Kidney glomerular epithelial cell (primary cell): ENCODE results near the gene ACCSL.

ENCODE experiments used
- DNase-seq: peaks from one replicate; lab custom pipeline; 2025; lab: John Stamatoyannopoulos, UW

Gene ACCSL

DNA sequence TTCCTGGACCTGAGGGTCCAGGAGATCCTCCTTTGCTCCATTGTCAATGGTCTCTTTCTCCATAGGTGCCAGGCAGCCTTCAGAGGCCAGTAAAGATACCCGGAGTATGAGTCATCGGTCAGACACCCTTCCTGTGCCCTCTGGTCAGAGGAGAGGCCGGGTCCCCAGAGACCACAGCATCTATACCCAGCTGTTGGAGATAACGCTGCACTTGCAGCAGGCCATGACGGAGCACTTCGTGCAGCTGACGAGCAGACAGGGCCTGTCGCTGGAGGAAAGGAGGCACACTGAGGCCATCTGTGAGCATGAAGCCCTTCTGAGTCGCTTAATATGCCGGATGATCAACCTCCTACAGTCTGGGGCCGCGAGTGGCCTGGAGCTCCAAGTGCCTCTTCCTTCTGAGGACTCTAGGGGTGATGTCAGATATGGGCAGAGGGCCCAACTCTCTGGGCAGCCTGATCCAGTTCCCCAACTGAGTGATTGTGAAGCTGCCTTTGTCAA lies at the start of gene ACCSL:
TSS of gene ACCSL (plus strand) at position 51 of the 501 bp plus-strand sequence. CDS start at position 107, 56 bp downstream.
- no peak for DNase-seq

- no peak for DNase-seq
These were observed 49.5 kb upstream of the ACCSL start for GRCh38 chr11:43998308-43998707.

- no peak for DNase-seq
These were observed 47.0 kb upstream of the ACCSL start for GRCh38 chr11:44000731-44001130.

DNA sequence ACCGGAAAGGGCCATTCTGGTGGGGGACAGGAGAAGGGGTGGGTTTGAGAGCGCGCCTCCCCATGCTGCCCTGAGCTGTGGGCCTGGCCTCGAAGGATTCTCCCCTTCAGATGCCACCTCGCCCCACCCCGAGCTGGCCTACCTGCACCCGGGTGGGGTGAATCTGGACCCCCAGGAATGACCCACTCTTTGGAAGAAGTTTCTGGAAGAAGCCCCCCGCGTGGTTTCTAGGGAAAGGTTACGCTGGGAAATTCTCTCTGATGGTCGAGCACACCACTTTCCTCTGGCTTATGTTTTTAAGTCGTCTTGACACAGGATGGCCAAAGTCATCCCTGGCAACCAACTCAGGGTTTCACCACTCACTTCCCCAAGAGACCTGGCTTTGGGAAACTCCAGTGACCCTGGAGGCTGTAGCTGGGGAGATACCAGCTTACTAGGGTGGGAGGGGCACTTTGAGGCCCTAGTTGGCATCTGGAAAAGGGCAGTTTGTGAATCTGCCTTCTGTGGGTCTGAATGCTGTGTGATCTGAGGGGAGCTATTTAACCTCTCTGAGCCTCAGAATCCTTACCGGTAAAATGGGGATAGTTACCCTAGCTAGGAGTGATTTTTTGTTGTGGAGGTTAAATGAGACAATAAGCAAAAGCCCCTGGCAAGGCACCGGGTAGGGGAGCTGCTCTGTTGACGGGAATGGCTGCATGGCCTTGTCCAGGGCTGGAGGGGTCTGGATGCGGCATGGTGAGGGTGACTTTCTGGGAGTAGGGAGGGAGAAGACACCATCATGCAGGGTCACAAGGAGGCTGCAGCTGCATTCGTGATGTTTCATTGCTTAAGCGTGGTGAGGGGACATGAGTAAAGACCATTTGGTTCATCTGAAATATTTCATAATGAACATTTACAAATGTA lies 45.3 kb upstream of the ACCSL start:
- DNase-seq = no peak

- DNase-seq = no peak
These were observed 43.9 kb upstream of the ACCSL start for GRCh38 chr11:44003736-44004451.

DNA sequence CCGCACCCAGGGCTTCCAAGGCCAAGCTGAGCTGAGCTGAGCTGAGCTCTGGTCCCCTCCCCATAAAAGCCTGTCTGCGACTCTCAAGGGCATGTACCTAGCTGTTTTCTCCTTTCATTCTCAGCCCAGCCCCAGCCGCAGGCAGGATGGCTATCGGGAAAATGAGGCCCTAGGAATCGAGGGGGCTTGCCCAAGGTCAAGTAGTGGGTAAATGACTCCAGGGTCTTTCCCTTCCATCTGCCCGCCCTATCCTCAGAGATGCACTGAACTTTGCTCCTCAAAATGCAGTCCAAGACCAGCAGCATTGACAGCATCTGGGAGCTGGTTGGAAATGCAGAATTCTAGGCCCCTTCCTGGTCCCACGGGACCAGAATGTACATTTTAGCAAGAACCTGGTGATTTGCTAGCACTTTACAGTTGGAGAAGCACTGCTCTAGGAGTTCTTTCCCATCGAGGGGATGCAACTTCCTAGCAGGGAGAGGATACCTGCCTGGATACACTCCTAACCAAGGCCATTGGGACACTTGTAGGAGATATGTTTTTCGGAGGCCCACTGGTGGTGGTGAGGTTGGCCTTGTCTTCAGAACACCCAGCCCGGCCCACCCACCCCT lies 43.2 kb upstream of the ACCSL start:
- no peak for DNase-seq

DNA sequence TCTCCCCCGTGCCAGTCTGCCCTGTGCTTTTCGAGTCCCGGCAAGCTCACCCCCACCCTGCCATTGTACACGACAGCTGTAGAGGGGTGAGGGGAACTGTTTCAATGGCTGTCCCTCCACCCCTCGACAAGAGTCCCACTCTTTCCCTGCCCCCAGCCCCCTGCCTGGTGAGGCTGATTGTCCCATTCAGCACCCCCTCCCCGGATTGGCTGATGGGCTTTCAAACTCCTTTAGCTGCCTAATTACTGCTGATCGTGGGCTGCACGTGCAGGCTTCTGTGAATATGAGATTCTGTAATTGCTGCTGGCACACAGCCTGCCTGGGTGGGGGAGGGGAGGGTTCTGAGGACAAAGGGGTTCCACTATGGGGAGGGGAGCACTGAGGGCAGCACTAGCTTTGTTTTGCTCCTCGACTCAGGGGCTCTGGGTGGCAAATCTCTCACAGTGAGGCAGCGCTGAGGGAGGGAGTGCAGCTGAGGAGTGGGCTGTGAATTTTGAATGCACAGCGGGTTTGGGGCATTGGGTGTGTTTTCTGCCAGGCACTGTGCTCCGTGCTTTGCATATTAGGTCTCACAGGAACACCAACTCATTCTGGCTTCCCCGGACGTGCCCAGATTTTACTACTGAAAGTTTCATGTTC lies 42.6 kb upstream of the ACCSL start:
- no peak for DNase-seq

DNA sequence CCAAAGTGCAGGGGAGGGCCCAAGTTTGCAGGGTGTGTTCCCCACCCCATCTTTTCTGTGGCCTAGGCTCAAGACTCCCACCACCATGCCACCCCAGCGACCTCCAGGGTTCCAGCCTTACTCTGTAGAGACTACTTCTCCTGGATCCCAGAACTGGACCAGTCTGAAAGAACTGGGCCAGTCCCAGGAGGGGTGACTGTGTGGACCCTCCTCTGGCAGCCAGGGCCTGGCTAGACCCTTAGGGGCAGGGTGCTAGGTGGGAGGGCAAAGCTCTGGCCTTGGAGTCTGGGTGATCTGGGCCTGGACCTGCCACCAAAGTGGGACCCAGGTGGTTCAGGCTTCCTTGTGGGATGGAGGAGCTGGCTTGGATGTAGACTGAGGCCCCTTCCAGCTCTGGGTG lies 41.8 kb upstream of the ACCSL start:
- DNase-seq = no peak

DNA sequence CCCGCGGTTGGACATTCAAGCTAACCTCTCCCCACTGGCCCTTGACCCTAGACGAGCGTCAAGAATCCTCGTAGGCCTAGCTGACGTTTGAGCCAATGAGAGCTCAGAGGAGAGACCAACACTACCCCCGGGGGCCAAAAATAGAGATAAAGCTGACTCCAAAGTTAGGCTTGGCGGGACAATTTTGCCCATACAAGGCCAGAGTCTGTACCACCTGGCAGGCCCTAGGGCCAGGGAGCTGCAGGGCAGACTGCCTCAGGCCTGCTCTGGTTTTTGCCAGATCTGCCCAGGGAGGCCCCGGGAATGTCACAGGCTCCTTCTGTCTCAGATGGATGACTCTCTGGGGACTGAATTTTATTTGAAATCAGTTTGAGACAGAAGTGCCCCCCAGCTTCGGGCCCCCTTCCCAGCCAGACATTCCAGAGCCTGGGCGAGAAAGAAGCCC lies 40.8 kb upstream of the ACCSL start:
- DNase-seq = no peak

DNA sequence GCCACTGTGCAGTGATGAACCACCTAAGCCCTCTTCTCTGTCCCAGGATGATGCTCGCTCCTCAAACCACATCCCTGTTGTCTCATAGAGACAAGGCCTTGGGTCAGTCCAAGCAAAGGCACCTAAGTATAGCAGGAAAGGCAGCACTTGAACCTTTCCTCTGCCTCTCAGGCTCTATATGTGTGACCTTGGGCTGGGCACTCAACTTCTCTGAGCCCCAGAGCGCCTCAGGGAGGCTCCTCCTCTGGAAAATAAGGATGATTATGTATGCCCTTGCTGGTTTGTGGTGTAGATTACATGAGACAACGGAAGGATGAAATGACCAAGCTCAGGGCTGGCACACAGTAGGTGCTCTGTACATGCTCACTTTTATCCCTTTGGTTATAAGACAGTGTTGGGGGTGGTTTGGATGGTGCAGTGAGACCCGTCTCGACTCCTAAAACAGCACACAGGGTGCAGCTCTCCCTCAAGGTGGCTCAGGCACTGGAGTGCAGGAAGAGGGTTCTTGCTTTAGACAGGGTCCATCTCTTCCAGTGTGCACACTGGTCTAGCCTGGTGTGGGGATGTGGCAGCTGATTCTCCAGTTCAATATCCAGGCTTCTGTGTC lies 40.2 kb upstream of the ACCSL start:
- DNase-seq = no peak

GRCh38 chr11:44008088-44008501 lies 39.7 kb upstream of the ACCSL start:
- no peak for DNase-seq

DNA sequence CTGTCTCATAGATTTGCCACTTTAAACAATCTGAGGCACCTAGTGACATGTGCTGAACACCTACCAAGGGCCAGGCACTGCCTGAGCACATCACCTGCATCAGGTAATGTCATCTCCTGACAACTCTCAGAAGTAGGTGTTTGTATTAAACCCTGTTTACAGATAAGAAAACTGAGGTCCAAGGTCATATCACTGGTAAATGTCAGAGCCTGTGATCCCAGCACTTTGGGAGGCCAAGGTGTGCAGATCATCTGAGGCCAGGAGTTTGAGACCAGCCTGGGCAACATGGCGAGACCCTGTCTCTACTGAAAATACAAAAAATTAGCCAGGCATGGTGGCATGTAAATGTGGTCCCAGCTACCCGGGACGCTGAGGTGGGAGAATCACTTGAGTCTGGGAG lies 39.1 kb upstream of the ACCSL start:
- DNase-seq = no peak

- no peak for DNase-seq
These were observed 37.0 kb upstream of the ACCSL start for GRCh38 chr11:44010789-44011251.

- DNase-seq = no peak
These were observed 36.0 kb upstream of the ACCSL start for GRCh38 chr11:44011797-44012196.

DNA sequence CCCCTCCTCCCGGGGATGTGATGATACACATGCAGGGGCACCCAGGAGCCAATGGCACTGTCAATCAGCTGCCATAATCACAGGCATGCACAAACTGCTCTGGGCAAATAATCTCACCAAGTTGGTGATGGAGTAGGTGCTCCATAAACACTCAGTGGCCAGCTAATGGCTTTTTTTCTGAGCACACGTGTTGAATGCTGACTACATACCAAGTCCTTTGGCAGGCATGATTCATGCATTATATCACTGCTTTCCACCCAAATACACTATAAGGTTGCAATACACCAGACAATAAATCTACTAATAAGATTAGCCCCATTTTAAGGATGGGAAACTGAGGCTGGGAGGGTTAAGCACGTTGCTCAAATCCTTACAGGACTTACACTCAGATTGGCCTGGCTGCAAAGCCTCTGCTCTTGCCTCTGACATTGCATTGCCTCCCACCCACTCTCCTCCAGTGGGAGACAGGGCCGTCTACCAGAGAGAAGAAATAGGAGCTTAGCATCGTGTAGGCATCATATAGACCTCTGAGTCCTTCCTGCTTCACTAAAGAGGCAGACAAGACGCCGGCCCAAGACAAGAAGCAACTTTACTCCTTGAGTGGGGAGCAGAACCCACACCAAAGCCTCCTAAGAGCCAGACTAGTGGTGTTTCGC lies 32.7 kb upstream of the ACCSL start:
- DNase-seq = no peak

- DNase-seq = no peak
These were observed 32.2 kb upstream of the ACCSL start for GRCh38 chr11:44015624-44016007.

DNA sequence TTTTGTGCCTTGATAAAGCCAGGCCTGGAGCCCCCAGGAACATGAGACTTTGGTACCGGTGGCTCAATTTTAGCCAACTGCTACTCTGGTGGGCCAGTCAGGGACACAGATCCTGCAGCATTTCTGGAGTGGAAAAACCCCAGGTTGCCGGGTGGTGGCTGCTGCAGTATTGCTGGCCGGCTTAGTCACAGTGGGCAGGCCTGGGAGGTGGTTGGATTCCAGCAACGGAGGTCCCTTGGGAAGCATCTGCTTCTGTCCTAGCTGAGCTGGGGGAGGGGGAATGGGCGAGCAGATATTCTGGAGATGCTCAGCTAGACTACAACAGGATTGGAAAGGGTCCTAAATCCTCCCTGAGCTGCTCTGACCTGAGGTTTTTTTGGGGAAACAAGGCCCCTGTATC lies 31.6 kb upstream of the ACCSL start:
- DNase-seq = no peak

GRCh38 chr11:44016546-44017442 lies 31.0 kb upstream of the ACCSL start:
- DNase-seq = no peak

GRCh38 chr11:44017443-44018126 lies 30.2 kb upstream of the ACCSL start:
- DNase-seq = no peak
